NCI-H526 treated with DMSO at 0.1 percent for 48 hours (cell line): ENCODE data around the gene PDE4DIP.
"Not testable (repeated sequence)": the region's sequence is repeated elsewhere in the genome, so short reads cannot be mapped to it uniquely, and the experiment has no call there.

Experiments
- DNase-seq: peaks from one replicate; lab custom pipeline; 2025; lab: John Stamatoyannopoulos, UW

PDE4DIP gene

DNA sequence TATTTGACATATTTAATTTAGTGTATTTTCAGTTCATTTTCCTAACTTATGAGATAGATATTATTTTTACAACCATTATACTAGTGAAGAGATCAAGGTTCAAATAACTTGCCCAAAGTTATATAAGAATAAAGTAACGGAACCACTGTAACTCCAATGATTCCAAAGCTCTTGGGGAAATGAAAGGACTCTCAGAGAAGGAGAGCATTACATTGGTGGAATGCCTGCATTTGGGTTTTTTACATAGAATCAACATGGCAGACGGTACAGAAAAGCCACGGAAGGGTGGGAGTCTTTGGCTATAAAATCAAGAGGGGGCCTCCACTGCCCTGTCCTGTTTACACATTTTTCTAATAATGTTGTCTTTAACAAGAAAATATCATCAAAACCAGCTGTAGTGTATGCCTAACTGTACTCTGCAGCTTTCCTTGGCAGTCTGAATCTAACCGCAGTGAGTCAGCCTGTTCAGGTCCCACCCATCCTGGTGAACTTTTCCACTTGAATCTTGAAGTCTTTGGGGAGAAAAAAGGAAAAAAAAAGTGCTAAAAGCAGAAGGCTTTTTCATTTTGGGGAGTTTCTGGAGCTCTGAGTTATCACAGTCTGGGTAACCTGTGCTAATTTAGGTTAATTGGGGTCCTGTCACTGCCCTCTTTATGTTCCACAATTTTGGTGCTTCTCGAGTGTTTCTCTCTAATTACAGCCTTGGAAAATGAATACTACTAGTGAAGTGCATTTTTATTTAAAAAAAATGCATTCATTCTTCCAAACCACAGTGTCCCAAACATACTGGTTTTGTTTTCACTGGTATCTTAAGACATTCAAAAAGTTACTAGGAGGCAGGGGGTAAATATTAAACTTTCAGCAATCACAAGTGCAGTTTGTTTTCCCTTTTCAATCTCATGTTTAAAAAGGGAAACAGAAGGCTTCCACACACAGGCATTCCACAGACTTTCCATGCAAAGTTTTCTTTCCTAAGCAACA, 30.5 kb downstream of the PDE4DIP start:
- not testable (repeated sequence) for DNase-seq

DNA sequence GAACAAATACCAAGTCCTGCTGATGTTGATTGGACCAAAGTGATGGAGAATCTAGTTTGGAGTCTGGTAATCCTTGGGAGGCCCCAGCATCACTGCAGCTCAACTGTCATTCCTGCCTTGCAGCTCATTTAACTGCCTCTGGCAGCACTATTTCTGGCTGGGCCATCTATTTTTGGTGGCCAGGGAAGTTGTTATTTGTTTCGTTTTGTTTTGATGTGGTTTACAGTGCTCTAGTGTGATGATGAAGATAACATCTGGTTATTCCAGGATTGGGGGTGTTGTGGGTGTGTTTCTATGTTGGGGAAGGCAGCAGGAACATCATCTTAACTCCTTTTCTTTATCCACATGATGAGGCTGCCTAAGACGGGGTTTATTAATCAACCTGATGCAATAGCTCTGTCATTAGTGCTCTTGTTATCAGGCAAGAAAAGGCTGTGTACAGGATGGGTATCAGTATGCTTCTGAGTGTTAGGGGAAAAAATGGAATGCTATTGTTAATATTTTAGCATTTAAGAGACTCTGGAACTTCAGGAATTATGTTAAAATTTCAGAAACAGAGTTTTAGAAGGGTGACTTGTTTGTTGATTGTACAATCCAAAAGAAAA, 35.7 kb downstream of the PDE4DIP start:
- DNase-seq = not testable (repeated sequence)

DNA sequence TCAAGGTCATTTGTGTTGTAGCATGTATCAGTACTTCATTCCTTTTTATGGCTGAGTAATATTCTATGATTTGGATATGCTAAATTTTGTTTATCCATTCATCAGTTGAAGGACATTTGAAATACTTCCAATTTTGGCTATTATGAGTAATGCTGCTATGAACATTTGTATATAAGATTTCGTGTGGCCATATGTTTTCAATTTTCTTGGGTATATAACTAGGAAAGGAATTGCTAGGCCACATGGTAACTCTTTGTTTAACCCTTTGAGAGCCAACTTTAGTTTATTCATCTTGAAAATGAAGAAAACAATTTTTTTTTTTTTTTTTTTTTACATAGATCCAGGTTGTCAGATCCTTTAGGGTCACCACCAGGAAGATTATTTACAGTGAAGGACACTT, 37.0 kb downstream of the PDE4DIP start:
- DNase-seq = not testable (repeated sequence)

DNA sequence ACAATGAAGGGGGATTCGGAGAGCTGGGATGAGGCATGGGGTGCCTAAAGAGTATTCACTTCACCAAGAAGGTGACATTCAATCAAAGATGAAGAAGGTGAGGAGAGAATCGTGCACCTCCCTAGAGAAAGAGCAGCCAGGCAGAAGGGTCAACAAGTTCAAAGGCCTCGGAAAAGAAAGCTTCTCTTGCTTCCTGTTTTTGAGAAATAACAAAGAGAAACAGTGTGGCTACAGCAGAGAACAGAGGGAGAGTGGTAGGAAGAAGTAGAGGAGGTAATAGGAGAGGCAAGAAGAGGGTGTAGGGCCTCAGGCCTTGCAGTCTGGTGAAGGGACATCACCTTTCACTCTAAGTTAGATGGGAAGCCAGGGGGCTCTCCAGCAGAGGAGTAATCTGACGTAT, 41.0 kb downstream of the PDE4DIP start:
- not testable (repeated sequence) for DNase-seq

DNA sequence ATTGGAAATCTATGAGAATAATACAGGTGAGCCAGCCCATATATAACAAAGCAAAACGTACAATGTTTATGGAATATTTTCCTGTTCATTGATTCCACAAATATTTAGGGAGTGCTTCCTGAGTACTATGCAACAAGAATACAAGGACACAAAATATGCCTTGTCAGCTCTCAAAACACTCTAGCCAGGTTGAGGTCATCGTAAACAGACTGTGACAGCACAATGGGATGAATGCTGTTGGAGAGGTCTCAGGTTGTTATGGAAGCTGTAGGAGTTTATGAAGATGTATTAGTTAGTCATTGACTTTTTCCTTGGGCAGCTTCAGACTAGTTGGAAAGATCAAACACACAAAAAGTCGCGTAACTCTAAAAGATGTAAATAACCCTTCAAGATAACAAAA, 42.1 kb downstream of the PDE4DIP start:
- not testable (repeated sequence) for DNase-seq

DNA sequence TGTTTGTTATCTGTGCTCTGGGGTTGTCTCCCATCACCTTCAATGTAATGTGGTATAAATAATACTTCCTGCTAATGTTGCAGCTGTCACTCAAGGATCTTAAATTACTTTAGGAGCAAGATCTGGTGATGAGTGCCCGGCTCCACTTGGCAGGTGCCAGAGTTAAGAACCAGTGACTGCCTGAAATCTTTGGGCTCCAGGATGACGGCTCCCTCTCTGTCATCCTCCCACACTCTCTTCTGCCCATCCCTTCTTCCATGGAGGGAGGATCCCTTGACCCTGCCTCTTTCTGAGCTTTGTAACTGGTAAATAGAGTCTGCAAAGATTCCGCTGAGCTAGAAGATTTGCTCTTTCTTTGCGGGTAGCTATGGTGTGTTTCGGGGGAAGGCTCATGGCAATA, 44.4 kb downstream of the PDE4DIP start:
- not testable (repeated sequence) for DNase-seq

DNA sequence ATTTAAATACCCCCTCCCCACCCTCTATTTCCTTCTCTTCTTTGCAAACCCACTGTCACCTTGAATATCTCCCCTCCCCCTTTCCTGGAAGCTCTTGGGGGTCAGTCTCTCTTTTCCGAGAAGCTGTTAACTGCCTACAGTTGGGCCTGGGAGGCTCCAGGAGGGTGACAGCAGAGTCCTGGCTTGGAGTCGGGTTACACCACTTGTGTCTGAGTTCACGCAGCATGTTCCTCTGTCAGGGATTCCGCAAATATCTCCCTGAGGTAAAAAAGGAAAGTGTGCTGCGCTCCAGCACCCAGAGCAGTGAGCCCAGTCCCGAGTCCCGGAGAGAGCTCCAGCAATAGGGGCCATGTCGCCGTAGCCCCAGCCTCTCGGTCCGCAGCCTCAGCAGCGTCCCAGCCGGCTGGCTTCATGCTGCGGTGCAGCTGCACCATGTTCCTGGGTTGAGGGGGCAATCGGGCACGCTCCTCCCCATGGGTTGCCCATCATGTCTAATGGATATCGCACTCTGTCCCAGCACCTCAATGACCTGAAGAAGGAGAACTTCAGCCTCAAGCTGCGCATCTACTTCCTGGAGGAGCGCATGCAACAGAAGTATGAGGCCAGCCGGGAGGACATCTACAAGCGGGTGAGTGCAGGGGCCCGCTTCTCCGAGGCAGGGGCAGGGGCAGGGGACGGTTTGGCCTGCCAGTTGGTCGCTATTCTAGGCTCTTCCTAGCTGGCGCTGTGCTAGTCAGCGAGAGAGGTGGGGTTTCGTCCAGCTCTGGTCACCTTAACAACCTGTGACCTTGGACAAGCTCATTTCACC, 45.2 kb downstream of the PDE4DIP start:
- not testable (repeated sequence) for DNase-seq

DNA sequence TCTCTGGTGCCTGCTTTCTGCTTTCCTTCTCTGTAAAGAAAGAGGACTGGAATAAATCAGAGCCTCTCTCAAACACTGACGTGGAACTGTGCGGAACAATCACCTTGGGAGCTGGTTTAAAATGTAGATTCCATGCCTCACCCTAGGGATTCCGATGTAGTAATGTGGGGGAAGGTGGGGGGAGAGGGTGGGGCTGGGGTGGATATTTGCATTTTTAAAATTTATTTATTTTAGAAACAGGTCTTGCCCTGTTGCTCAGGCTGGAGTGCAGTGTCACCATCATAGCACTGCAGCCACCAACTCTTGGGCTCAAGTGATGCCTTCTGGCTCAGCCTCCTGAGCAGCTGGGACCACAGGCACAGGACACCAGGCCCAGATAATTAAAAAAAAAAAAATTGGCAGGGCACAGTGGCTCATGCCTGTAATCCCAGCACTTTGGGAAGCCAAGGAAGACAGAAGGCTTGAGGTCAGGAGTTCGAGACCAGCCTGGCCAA, 45.9 kb downstream of the PDE4DIP start:
- DNase-seq = not testable (repeated sequence)

DNA sequence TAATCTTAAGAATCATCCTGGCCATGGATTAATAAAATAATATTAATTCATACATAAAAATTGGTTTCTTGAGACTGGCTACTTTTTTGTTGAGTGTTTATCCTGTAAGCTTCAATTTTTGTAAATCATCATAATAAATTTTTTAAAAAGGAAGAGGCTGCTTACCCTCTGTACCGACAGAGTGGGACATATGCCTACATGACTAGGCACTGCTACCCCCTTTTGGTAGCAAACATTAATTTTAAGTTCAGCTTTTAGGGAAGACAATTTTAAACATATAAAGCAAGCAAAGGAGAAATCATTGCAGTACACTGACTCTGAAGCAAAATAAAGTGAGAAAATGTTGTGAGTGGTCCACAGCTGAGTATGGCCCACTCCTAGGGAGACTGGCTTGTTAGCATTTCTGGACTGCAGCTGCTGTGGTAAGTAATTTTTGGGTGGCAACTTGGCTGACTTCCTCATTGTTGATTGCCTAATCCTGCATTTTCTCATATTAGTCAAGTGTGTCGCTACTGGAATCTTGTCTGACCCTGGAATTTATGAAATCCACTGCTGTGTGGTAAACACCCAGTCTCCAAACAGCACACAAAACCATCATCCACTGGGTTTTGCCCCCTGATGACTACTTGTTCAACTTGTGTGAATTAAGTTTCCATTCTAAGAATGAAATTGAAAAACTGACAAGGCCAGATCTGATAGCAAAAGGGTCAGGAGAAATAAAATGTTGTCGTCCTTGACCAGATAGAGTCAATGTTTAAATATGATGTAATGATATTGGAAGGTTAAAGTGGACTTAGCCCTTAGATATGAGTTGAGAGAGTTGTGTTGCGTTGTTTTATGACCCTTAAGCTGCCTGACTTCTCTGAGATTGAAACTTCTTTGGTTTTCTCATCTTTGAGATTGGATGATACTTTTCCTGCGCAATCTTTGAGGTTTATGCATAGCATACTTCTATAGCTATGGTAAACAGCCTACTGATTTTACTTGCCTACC, 50.4 kb downstream of the PDE4DIP start:
- DNase-seq = not testable (repeated sequence)

DNA sequence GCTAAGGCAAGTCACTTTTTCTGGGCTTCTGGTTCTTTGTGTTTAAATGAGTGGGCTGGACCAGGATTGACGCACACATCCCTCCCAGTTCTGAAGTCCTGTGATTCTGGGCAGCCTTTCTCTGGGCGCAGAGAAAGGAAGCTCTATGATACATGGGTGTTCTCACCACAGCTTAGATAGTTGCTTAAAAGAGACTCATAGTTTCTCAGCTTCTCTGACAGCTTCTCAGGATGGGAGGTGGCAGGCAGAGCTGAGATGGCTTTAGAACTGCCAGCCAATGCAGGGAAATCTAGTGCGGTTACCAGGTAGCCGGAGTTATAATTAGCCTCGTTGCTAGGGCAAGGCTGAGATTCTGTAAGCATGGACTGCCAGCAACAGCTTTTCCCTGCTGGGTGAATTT, 55.8 kb downstream of the PDE4DIP start:
- DNase-seq = not testable (repeated sequence)

DNA sequence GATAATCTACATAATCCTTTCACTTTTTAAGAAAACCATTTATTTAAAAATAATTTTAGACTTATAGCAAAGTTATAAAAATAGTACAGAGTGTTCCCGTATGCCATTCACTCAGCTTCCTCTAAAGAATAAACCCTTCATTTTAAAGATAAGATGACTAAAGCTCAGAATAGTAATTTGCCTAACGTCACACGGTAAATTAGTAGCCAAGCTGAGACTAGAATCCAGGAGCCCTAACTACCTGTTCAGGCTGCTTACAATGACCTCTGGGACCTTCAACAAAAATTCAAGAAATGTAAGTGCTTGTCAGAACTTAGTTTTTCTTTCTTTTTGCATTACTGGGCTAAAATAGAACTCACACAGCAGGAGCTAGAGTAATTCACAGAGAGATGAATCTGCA, 56.5 kb downstream of the PDE4DIP start:
- not testable (repeated sequence) for DNase-seq

DNA sequence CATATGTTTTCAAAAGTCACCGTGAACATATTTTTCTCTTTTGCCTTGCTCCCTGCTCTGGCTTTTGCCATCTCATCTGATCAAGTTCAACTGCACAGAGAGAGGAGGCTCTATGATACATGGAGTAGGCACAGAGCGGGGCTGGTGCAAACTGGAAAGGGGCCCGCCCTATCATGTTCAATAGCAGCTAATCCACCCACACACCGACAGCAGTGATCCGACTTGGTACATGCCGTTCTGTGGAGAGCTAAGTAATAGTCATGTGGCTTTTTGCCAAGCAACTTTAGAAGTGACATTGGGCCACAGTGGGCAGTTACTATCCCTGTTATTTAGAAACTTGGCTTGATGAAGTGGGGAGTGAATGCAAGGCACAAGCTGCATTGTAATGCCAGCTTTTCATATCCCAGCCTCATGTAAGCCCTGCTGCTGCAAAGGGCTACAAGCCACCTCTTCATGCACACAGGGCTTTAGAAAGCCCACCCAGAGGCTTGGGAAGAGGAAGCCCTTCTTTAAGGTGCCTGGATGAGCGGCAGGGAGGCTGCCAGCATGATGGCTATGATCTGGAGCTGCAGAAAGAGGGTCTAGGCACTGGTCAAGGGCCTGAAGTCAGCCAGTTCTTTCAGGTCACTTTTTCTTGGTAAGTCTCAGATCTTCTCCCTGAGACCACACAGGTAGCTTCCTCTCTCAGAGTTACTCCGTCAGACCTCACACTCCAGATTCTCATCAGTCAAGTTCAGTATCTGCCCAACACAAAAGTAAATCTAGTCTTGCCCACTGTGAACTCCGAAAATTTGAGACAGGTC, 57.1 kb downstream of the PDE4DIP start:
- DNase-seq = not testable (repeated sequence)

DNA sequence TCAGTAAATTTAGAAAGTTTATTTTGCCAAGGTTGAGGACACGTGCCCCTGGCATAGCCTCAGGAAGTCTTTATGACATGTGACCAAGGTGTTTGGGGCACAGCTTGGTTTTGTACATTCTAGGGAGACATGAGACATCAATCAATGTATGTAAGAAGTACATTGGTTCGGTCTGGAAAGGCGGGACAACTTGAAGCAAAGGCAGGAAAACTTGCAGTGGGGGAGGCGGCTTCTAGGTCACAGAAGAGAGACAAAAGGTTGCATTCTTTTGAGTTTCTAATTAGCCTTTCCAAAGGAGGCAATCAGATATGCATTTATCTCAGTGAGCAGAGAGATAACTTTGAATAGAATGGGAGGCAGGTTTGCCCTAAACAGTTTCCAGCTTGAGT, 57.7 kb downstream of the PDE4DIP start:
- DNase-seq = not testable (repeated sequence)

DNA sequence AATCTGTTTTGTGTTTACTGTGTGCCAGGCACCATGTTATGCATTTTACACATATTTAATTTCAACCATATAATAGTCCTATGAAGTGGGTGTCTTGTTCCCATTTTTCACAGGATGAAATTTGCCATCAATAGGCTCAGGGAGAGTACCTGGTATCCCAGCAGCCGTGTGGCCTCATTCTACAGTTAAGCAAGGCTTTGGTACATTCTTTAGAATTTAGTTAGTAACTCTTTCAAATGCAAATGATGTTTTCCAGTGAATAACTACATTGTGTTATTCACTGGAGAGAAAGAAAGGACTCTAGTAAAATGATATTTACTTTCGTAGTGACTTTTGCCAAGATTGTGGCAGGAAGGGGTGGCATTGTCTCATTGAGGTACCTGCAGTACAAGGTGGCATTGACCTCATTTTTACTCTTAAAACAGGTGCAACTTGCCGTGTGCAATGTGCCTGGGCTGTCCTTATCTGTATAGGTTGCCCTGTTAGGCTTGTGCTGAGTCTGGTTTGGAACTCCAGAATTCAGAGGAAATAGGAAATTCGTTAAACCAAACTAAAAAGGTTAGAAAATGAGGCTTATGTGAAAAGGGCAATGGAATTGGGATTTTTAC, 65.1 kb downstream of the PDE4DIP start:
- DNase-seq = not testable (repeated sequence)

DNA sequence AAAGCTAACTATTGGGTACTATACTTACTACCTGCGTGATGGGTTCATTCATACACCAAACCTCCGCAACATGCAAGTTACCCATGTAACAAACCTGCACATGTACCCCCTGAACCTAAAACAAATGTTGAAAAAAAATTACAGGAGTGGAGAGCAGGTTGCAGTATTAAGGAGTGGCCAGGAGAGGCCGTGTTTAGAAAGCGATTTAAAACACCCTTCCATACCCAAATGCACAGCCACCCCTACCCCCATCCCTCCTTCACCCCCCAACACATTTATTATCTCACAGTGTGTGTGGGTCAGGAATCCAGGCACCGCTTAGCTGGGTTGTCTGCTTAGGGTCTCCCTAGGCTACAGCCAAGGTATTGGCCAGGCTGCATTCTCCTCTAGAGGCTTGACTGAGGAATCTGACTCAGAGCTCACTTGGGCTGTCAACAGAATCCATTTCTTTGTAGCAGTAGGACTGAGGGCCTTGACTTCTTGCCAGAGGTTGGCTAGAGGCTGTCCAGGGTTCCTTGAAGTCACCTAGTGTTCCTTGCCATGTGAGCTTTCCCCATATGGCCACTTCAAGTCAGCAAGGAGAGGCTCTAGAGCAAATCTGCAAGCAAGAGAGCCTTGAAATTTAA, 67.2 kb downstream of the PDE4DIP start:
- not testable (repeated sequence) for DNase-seq

DNA sequence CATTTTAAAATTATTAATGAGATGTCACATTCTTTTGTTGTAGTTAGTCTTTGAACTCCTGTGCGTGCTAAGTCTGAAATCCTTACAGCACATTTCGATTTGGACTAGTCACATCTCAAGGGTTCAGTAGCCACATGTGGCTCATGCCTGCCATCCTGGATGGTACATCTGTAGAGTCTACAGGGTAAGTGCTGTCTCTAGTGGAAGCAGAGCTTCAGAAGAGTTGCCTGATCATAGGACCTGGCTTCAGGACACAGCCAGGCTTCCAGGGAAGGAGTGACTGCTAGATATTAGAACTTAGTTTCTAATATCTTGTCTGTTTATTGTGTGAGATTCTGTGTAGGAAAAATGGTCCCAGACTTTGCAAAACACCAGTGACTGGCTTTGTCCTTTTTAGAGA, 72.0 kb downstream of the PDE4DIP start:
- DNase-seq = not testable (repeated sequence)

DNA sequence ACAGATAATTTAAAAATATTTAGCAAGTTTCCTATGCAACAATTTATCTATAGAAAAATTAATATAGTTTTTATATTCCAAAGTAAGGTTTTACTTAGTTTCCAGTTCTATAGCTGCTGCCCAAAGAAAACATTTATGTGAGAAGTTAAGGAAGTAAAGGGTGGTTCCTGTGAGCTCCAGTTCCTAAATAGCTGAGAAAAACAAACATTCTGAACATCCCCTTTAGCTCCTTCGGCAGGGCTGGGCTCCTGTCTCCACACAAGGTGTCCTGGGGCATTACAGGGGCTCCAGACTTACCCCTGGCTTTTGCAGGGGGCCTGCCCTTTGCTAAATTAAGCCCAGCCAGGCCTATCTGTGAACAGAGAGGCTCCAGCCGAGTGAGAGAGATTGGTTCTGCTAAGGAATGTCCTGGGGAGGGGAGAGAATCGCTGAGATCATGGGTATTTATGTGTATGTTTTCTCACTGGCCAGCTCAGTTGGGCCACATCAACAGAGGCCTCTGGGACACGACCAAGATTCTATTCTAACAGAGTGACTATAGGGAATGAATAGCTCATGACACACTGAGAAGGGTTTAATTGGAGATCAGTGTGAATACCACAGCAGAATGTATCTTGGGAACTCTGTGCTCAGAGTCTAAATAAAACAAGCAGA, 72.6 kb downstream of the PDE4DIP start:
- not testable (repeated sequence) for DNase-seq

DNA sequence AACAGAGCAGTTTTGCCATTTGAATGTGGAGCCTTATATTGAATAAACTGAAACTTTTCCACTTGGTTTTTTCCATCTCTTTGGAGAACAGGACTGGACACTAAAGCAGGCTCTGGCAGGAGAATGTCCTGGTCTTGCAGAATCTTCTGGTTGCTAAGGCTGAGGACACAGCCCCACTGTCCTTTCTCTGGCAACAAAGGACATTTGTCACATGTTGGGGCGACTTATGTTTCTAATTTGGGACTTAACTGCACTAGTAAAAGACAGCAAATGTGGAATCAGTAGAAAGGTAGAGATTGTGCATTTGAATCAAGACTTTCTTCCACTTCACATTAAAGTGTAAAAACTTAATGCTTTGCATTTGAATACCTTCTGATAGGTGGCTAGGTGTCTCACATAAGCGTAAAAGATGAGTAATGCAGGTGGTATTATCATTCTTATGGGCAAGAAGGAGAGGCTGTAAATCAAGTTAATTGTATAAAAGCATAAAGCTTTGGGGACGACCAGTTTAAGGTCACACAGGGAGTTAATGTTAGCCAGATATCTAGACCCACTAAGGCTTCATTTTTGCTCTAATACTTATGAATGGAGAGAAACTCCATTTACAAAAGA, 74.7 kb downstream of the PDE4DIP start:
- DNase-seq = not testable (repeated sequence)
